TTC549 (cell line): ENCODE results near the gene RNF187.
A peak's percentile ranks its signal among the peaks of the same experiment; 100 is the strongest.
"Not testable (repeated sequence)": the region's sequence is repeated elsewhere in the genome, so short reads cannot be mapped to it uniquely, and the experiment has no call there.

Source experiments
- FAIRE-seq: peaks from 2 replicates; lab custom pipeline; 2012; peaks lifted over from hg19 to GRCh38; lab: Jason Lieb, UNC

Gene RNF187

GRCh38 chr1:228488818-228489674, 1.9 kb downstream of the RNF187 start:
- FAIRE-seq: no peak

- FAIRE-seq: no peak
These were observed 3.2 kb downstream of the RNF187 start for GRCh38 chr1:228490120-228491078.

GRCh38 chr1:228493141-228494043, 6.2 kb downstream of the RNF187 start:
- FAIRE-seq: no peak

GRCh38 chr1:228494044-228494353, 6.8 kb downstream of the RNF187 start:
- no peak for FAIRE-seq

- FAIRE-seq: no peak
These were observed 7.2 kb downstream of the RNF187 start for GRCh38 chr1:228494391-228494790.

- no peak for FAIRE-seq
These were observed 8.0 kb downstream of the RNF187 start for GRCh38 chr1:228494970-228495853.

GRCh38 chr1:228496084-228496483, 8.9 kb downstream of the RNF187 start:
- FAIRE-seq: no peak

GRCh38 chr1:228496494-228496893, 9.3 kb downstream of the RNF187 start:
- FAIRE-seq: no peak

- no peak for FAIRE-seq
These were observed 10.0 kb downstream of the RNF187 start for GRCh38 chr1:228497206-228497605.

- no peak for FAIRE-seq
These were observed 10.6 kb downstream of the RNF187 start for GRCh38 chr1:228497817-228498216.

GRCh38 chr1:228500143-228500734, 13.1 kb downstream of the RNF187 start:
- no peak for FAIRE-seq

- peak; percentile 80 for FAIRE-seq
These were observed 14.0 kb downstream of the RNF187 start for GRCh38 chr1:228500901-228501871.

GRCh38 chr1:228502522-228502921, 15.3 kb downstream of the RNF187 start:
- no peak for FAIRE-seq

GRCh38 chr1:228505944-228506343, 18.8 kb downstream of the RNF187 start:
- not testable (repeated sequence) for FAIRE-seq

GRCh38 chr1:228507961-228508652, 20.9 kb downstream of the RNF187 start:
- FAIRE-seq: no peak

- no peak for FAIRE-seq
These were observed 21.7 kb downstream of the RNF187 start for GRCh38 chr1:228508840-228509415.

GRCh38 chr1:228510101-228510802, 23.1 kb downstream of the RNF187 start:
- no peak for FAIRE-seq
